Right lobe of liver (tissue), 4 donors: ENCODE measurements around the gene MT1HL1.

Source experiments
- POLR2A ChIP-seq: fragments of 450-650 bp; IDR thresholded peaks from one replicate; pipeline ENCODE4 v1.6.1; 2017; ENCODE audit warnings: antibody characterized with exemption, mild to moderate bottlenecking
- TF ChIP-seq, protein P1 (sequence below), 4 donors: fragments of 200-600 bp in 3 of 4; fragments of 450-650 bp in 1 of 4; IDR thresholded peaks; one replicate each; pipeline versions ENCODE4 v1.5.1 to v1.8.0; 2016 to 2022; ENCODE audit warnings: antibody characterized with exemption in 4 of 4, mild to moderate bottlenecking in 2 of 4
- donor health status: DM: no; HTN: no; CAD: no.
- donor health status: DM: no; HTN: no; CAD: no.
- donor health status: DM: no; HTN: yes; CAD: no.

DNA sequence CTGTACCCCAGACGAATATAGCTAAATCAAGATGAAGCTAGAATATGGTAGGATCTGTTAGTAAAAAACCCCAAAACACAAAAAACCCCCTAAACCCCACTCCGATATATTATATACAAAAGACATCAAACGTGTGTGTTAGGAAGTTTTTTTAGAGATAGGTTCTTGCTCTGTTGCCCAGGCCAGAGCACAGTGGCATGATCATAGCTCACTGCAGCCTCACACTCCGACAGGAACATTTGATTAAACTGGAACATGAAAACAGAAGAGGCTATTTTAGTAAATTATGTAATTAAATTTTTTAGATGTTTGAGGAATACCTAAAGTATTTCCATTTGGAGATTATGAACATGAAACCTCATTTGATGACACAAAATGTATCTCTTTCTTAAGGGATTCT lies 29.6 kb upstream of the MT1HL1 start:
- TF ChIP-seq, protein P1, sequence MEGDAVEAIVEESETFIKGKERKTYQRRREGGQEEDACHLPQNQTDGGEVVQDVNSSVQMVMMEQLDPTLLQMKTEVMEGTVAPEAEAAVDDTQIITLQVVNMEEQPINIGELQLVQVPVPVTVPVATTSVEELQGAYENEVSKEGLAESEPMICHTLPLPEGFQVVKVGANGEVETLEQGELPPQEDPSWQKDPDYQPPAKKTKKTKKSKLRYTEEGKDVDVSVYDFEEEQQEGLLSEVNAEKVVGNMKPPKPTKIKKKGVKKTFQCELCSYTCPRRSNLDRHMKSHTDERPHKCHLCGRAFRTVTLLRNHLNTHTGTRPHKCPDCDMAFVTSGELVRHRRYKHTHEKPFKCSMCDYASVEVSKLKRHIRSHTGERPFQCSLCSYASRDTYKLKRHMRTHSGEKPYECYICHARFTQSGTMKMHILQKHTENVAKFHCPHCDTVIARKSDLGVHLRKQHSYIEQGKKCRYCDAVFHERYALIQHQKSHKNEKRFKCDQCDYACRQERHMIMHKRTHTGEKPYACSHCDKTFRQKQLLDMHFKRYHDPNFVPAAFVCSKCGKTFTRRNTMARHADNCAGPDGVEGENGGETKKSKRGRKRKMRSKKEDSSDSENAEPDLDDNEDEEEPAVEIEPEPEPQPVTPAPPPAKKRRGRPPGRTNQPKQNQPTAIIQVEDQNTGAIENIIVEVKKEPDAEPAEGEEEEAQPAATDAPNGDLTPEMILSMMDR (IDR thresholded peaks at IDR 0.05), result no peak
- no peak for TF ChIP-seq POLR2A
